Measurements from ENCODE around the gene BATF3. TPM values are rescaled to one million over a fixed set of nuclear protein-coding genes. Genes with fewer than 3 reads are reported as not detected.

BATF3 gene
- total RNA-seq, 4 donors from 2014 or later, result 1.2 to 1.6 (median 1.2) TPM

- H3K9me3 ChIP-seq, result no peaks in the 10 kb centered on the region
- no peak overlapping the region for H3K27ac ChIP-seq
- H3K4me3 ChIP-seq (replicated peaks in 1 of 3), result no peak overlapping the region
- TF ChIP-seq CTCF (IDR thresholded peaks at IDR 0.05) (no peak), POLR2A (IDR thresholded peaks at IDR 0.05) (no peak)
- no peaks in the 10 kb centered on the region for H3K27me3 ChIP-seq
- no peaks in the 10 kb centered on the region for H3K36me3 ChIP-seq
- H3K4me1 ChIP-seq, result peaks cover 0 to 21% of the 10 kb centered on the region in 2 donors
- WGBS, 2 donors, result 35 to 36% methylated on average over 12 of the region's 12 CpGs
- peak; percentile 52 to 70 for DNase-seq
- intact Hi-C loops (cut with DNase I), result no loop called here
Measured at GRCh38 chr1:212671342-212672031, 28.2 kb downstream of the BATF3 start.

- H3K4me3 ChIP-seq (replicated peaks in 1 of 3), result no peak overlapping the region
- no peaks in the 10 kb centered on the region for H3K27me3 ChIP-seq
- no peaks in the 10 kb centered on the region for H3K36me3 ChIP-seq
- no peak for TF ChIP-seq CTCF (IDR thresholded peaks at IDR 0.05)
- TF ChIP-seq POLR2A (IDR thresholded peaks at IDR 0.05), result no peak
- no peaks in the 10 kb centered on the region for H3K9me3 ChIP-seq
- intact Hi-C loops (cut with DNase I), result no loop called here
- H3K4me1 ChIP-seq, result peaks cover 0 to 21% of the 10 kb centered on the region in 2 donors
- H3K27ac ChIP-seq, result no peak overlapping the region
- DNase-seq, result no peak
Measured at GRCh38 chr1:212670882-212671281, 28.8 kb downstream of the BATF3 start.

GRCh38 chr1:212670301-212670700, 29.3 kb downstream of the BATF3 start:
- intact Hi-C loops (cut with DNase I), result no loop called here
- H3K27me3 ChIP-seq, result no peaks in the 10 kb centered on the region
- no peaks in the 10 kb centered on the region for H3K9me3 ChIP-seq
- TF ChIP-seq POLR2A (IDR thresholded peaks at IDR 0.05) (no peak), CTCF (IDR thresholded peaks at IDR 0.05) (no peak)
- no peak overlapping the region for H3K27ac ChIP-seq
- WGBS, 2 donors, result 96% methylated on average over 7 of the region's 7 CpGs
- peaks cover 0 to 21% of the 10 kb centered on the region in 2 donors for H3K4me1 ChIP-seq
- no peak overlapping the region for H3K4me3 ChIP-seq (replicated peaks in 1 of 3)
- H3K36me3 ChIP-seq, result no peaks in the 10 kb centered on the region
- no peak for DNase-seq

GRCh38 chr1:212669600-212669999, 30.0 kb downstream of the BATF3 start:
- Histone ChIP-seq H3K4me1 (peaks cover 0 to 21% of the 10 kb centered on the region in 2 donors), H3K27me3 (no peaks in the 10 kb centered on the region), H3K36me3 (no peaks in the 10 kb centered on the region), H3K9me3 (no peaks in the 10 kb centered on the region), H3K4me3 (replicated peaks in 1 of 3) (no peak overlapping the region), H3K27ac (no peak overlapping the region)
- 86 to 96% methylated on average over 8 of the region's 8 CpGs for WGBS, 2 donors
- TF ChIP-seq POLR2A (IDR thresholded peaks at IDR 0.05), result no peak
- TF ChIP-seq CTCF (IDR thresholded peaks at IDR 0.05), result no peak
- intact Hi-C loops (cut with DNase I), result loop anchor here (10.0 kb wide), 1 partner anchor 115 kb away; no protein-coding TSS in a partner anchor
- DNase-seq, result no peak

GRCh38 chr1:212669102-212669501, 30.5 kb downstream of the BATF3 start:
- TF ChIP-seq CTCF (IDR thresholded peaks at IDR 0.05) (no peak), POLR2A (IDR thresholded peaks at IDR 0.05) (no peak)
- Histone ChIP-seq H3K9me3 (no peaks in the 10 kb centered on the region), H3K4me1 (peaks cover 0 to 21% of the 10 kb centered on the region in 2 donors), H3K4me3 (replicated peaks in 1 of 3) (no peak overlapping the region), H3K27ac (no peak overlapping the region), H3K27me3 (no peaks in the 10 kb centered on the region), H3K36me3 (no peaks in the 10 kb centered on the region)
- 75 to 82% methylated on average over 2 of the region's 2 CpGs for whole genome bisulfite sequencing, 2 donors
- no peak for DNase-seq
- intact Hi-C loops (cut with DNase I), result loop anchor here (10.0 kb wide), 1 partner anchor 116 kb away; no protein-coding TSS in a partner anchor

All from thyroid gland (tissue), 4 donors.